Measurements from ENCODE around the gene FAM3D.

The FAM3D gene

DNA sequence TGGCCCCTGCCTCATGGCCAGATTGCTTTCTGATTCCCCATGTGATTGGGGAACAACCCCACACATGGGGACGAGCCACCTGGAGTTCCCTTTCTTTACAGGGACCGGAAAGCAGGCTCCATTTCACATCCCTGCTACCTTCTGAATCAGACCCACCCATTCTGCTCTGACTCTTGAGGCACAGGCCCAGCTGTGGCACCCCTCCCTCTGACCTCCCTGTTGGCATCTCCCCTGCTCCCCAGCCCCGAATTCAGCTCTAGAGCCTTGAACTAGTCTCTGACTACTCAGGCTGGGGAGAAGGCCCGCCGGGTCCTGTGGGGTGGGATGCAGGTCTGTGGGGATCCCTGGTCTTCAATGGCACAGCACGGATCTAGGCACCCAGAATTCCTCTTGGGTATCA lies 12.1 kb downstream of the FAM3D start:
- Histone ChIP-seq H3K4me3 (ENCODE audit: low read depth, low read length) (no peak overlapping the region), H3K36me3 (ENCODE audit: control insufficient read depth in 2 of 2, insufficient read depth in 1 of 2, low read length in 2 of 2) (no peaks in the 10 kb centered on the region), H3K9me3 (ENCODE audit: control insufficient read depth, insufficient read depth, low read depth, low read length) (no peaks in the 10 kb centered on the region), H3K4me1 (ENCODE audit: control insufficient read depth, insufficient read depth, low read length) (no peaks in the 10 kb centered on the region), H3K27ac (ENCODE audit: extremely low read depth, low read depth, low read length) (no peak overlapping the region)
- TF ChIP-seq KLF7 (tag by site-specific recombination; IDR thresholded peaks at IDR 0.05; ENCODE audit: borderline replicate concordance) (no peak), MEIS1 (CRISPR knock-in tag; IDR thresholded peaks at IDR 0.05; ENCODE audit: borderline replicate concordance) (no peak), ZNF76 (tag by site-specific recombination; IDR thresholded peaks at IDR 0.05; ENCODE audit: borderline replicate concordance, low read depth) (no peak), ZNF600 (tag by site-specific recombination; IDR thresholded peaks at IDR 0.05) (no peak), ZNF610 (tag by site-specific recombination; IDR thresholded peaks at IDR 0.05; ENCODE audit: borderline replicate concordance) (no peak), ZNF266 (tag by site-specific recombination; IDR thresholded peaks at IDR 0.05; ENCODE audit: low read depth) (no peak), ZNF248 (tag by site-specific recombination; IDR thresholded peaks at IDR 0.05) (no peak), ZNF18 (tag by site-specific recombination; IDR thresholded peaks at IDR 0.05) (no peak), ZNF132 (tag by site-specific recombination; IDR thresholded peaks at IDR 0.05; ENCODE audit: borderline replicate concordance) (no peak), ZNF560 (tag by site-specific recombination; IDR thresholded peaks at IDR 0.05; ENCODE audit: borderline replicate concordance) (no peak), ZNF521 (tag by site-specific recombination; IDR thresholded peaks at IDR 0.05) (no peak), ZSCAN16 (tag by site-specific recombination; IDR thresholded peaks at IDR 0.05) (no peak), ZNF280D (tag by site-specific recombination; IDR thresholded peaks at IDR 0.05) (no peak), ZNF488 (tag by site-specific recombination; IDR thresholded peaks at IDR 0.05) (no peak), ZNF155 (tag by site-specific recombination; IDR thresholded peaks at IDR 0.05) (no peak), ZNF146 (tag by site-specific recombination; IDR thresholded peaks at IDR 0.05) (no peak)
- TF ChIP-seq, protein P1, sequence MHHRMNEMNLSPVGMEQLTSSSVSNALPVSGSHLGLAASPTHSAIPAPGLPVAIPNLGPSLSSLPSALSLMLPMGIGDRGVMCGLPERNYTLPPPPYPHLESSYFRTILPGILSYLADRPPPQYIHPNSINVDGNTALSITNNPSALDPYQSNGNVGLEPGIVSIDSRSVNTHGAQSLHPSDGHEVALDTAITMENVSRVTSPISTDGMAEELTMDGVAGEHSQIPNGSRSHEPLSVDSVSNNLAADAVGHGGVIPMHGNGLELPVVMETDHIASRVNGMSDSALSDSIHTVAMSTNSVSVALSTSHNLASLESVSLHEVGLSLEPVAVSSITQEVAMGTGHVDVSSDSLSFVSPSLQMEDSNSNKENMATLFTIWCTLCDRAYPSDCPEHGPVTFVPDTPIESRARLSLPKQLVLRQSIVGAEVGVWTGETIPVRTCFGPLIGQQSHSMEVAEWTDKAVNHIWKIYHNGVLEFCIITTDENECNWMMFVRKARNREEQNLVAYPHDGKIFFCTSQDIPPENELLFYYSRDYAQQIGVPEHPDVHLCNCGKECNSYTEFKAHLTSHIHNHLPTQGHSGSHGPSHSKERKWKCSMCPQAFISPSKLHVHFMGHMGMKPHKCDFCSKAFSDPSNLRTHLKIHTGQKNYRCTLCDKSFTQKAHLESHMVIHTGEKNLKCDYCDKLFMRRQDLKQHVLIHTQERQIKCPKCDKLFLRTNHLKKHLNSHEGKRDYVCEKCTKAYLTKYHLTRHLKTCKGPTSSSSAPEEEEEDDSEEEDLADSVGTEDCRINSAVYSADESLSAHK (tag by site-specific recombination; IDR thresholded peaks at IDR 0.05): no peak
- TF ChIP-seq, protein P2, sequence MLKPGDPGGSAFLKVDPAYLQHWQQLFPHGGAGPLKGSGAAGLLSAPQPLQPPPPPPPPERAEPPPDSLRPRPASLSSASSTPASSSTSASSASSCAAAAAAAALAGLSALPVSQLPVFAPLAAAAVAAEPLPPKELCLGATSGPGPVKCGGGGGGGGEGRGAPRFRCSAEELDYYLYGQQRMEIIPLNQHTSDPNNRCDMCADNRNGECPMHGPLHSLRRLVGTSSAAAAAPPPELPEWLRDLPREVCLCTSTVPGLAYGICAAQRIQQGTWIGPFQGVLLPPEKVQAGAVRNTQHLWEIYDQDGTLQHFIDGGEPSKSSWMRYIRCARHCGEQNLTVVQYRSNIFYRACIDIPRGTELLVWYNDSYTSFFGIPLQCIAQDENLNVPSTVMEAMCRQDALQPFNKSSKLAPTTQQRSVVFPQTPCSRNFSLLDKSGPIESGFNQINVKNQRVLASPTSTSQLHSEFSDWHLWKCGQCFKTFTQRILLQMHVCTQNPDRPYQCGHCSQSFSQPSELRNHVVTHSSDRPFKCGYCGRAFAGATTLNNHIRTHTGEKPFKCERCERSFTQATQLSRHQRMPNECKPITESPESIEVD (tag by site-specific recombination; IDR thresholded peaks at IDR 0.05): no peak
- TF ChIP-seq, protein P3, sequence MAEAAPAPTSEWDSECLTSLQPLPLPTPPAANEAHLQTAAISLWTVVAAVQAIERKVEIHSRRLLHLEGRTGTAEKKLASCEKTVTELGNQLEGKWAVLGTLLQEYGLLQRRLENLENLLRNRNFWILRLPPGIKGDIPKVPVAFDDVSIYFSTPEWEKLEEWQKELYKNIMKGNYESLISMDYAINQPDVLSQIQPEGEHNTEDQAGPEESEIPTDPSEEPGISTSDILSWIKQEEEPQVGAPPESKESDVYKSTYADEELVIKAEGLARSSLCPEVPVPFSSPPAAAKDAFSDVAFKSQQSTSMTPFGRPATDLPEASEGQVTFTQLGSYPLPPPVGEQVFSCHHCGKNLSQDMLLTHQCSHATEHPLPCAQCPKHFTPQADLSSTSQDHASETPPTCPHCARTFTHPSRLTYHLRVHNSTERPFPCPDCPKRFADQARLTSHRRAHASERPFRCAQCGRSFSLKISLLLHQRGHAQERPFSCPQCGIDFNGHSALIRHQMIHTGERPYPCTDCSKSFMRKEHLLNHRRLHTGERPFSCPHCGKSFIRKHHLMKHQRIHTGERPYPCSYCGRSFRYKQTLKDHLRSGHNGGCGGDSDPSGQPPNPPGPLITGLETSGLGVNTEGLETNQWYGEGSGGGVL (tag by site-specific recombination; IDR thresholded peaks at IDR 0.05): no peak
- ChIA-PET CTCF (interaction anchor here (0.5 to 1.2 kb wide), 2 partner anchors 86 to 1228 kb away, joined by 3 read pairs; no protein-coding TSS in a partner anchor), POLR2A (no interaction called here)
